B cell (primary cell): ENCODE data around the gene DAAM2.

Experiments
- CTCF ChIP-seq: fragments of 200-600 bp; IDR thresholded peaks from one replicate; pipeline ENCODE4 v1.8.0; 2022; ENCODE audit warnings: antibody characterized with exemption, mild to moderate bottlenecking
- EZH2 ChIP-seq: IDR thresholded peaks from 2 replicates; pipeline ENCODE4 v1.6.1; 2012; ENCODE audit warnings: borderline replicate concordance, low read depth, mild to moderate bottlenecking, moderate library complexity, low read length; ENCODE audit not compliant: insufficient read depth, poor library complexity, severe bottlenecking

- TF ChIP-seq CTCF: no peak
- TF ChIP-seq EZH2: no peak
These were observed 55.0 kb downstream of the DAAM2 start for GRCh38 chr6:39847221-39847620.
